NB4 (cell line): ENCODE results near the gene ARMH2.

Experiments used
- CTCF ChIP-seq: IDR thresholded peaks from one replicate; pipeline ENCODE4 v1.5.1; 2012; ENCODE audit warnings: low read depth, low read length
- MAX ChIP-seq: IDR thresholded peaks from 2 replicates; pipeline ENCODE4 v1.6.1; 2011; ENCODE audit warnings: low read depth, low read length
- MYC ChIP-seq: IDR thresholded peaks from 2 replicates; pipeline ENCODE4 v1.6.1; 2011; ENCODE audit warnings: low read depth, low read length

- no peak for TF ChIP-seq MAX
- no peak for TF ChIP-seq CTCF
- TF ChIP-seq MYC: no peak
Measured at GRCh38 chr6:24757611-24758010, 41.1 kb downstream of the ARMH2 start.
